H1 (cell line): ENCODE measurements around the gene ABHD12. TPM values are rescaled to one million over a fixed set of nuclear protein-coding genes. Genes with fewer than 3 reads are reported as not detected.

Experiments used
- CHD2 ChIP-seq: IDR thresholded peaks from 2 replicates; pipeline ENCODE4 v1.6.1; 2012; ENCODE audit warnings: low read length, improper control_type of control experiment
- CTCF ChIP-seq, 3 experiments: IDR thresholded peaks; 1 replicate in 2 of 3; 2 replicates in 1 of 3; pipeline versions ENCODE4 v1.5.1 to v1.6.1; 2011; ENCODE audit warnings: low read length in 3 of 3, mild to moderate bottlenecking in 3 of 3, inconsistent platforms in 2 of 3, low read depth in 1 of 3, moderate library complexity in 1 of 3; ENCODE audit not compliant: insufficient read depth in 1 of 3; ENCODE audit errors: control extremely low read depth in 1 of 3
- JUN ChIP-seq: IDR thresholded peaks from 2 replicates; pipeline ENCODE4 v1.6.1; 2011; ENCODE audit warnings: low read depth, mild to moderate bottlenecking, improper control_type of control experiment, low read length
- JUND ChIP-seq: IDR thresholded peaks from 2 replicates; pipeline ENCODE4 v1.6.1; 2011; ENCODE audit warnings: mild to moderate bottlenecking, improper control_type of control experiment, low read length
- KDM1A ChIP-seq: fragments of 200-600, 300-600 bp; sonication (generic); IDR thresholded peaks from 2 replicates; pipeline ENCODE4 v1.7.1; 2016; ENCODE audit warnings: mild to moderate bottlenecking, low read length, borderline replicate concordance
- POLR2A ChIP-seq, 2 experiments: IDR thresholded peaks; 1 replicate in 1 of 2; 2 replicates in 1 of 2; pipeline ENCODE4 v1.6.1; 2011; ENCODE audit warnings: low read depth in 2 of 2, low read length in 2 of 2, mild to moderate bottlenecking in 2 of 2; ENCODE audit errors: control extremely low read depth in 1 of 2
- SP1 ChIP-seq: IDR thresholded peaks from 2 replicates; pipeline ENCODE4 v1.6.1; 2011; ENCODE audit warnings: low read depth, low read length
- polyA plus RNA-seq, 7 experiments: library from polyadenylated mRNA; depleted of rRNA in 3 of 7; stranded (reverse) in 5 of 7; unstranded in 2 of 7; fragments of >200 nt in 5 of 7; fragments of 200-250 nt in 2 of 7; gene quantifications; 1 replicate in 5 of 7; 2 replicates in 1 of 7; 4 replicates in 1 of 7; pipeline versions ENCODE4 v1.2.1 to v1.2.3, GENCODE V29; 2011 to 2013; ENCODE audit warnings: missing spikeins in 2 of 7, mixed read lengths in 2 of 7
- total RNA-seq: library from RNA; stranded (reverse); fragmentation: NEBNext Ultra II Directional; extraction: Animal tissue kit (Norgen Biotek cat#: 25700); gene quantifications from 2 replicates; pipeline ENCODE4 v1.2.1, GENCODE V29; 2021

ABHD12 gene
- total and polyA plus RNA-seq, 2 of the 8 experiments (the other 6 are each of a cell fraction or from before 2014, with no cell fraction given) = 31.3 to 59.5 TPM

DNA sequence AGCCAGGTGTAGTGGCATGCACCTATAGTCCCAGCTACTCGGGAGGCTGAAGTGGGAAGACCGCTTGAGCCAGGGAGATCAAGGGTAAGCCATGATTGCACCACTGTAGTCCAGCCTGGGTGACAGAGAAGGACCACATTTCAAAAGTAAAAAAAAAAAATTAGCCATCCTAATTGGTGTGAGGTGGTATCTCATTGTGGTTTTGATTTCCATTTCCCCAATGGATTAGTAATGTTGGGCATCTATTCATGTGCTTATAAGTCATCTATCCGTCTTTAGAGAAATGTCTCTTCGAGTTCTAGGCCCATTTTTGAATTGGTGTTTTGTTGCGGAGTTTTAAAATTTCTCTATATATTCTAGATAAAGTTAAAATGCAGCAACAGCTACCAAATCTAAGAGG is 21.7 kb downstream of the ABHD12 start (continued):
- TF ChIP-seq CTCF (IDR thresholded peaks at IDR 0.05; ENCODE audit: control extremely low read depth in 1 of 3, insufficient read depth in 1 of 3, low read depth in 1 of 3, low read length in 3 of 3) (no peak), SP1 (no peak), CHD2 (no peak), KDM1A (no peak), JUND (no peak), POLR2A (IDR thresholded peaks at IDR 0.05; ENCODE audit: control extremely low read depth in 1 of 2, low read depth in 2 of 2, low read length in 2 of 2) (no peak), JUN (no peak)
